ENCODE results near the gene LNX2. TPM values are rescaled to one million over a fixed set of nuclear protein-coding genes. Genes with fewer than 3 reads are reported as not detected.
A peak's percentile ranks its signal among the peaks of the same experiment; 100 is the strongest.

Gene LNX2
- total RNA-seq, 5 donors from 2014 or later (not counting 1 experiment from before 2014, with no cell fraction given), result 5.0 to 11.8 (median 9.8) TPM

DNA sequence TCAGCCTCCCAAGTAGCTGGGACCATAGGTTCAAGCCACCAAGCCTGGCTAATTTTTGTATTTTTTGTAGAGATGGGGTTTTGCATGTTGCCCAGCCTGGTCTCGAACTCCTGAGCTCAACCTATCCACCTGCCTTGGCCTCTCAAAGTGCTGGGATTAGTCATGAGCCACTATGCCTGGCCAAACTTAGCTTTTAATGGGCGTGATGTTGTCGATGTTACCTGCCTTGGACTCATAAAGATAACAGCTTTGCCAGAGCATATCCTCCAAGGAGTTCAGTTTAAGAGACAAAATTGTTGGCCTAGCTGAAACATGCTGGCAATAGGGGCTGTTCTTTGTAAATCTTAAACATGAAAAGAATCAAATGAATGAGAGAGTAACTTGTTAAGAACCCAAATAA is 14.5 kb upstream of the LNX2 start:
- Mint-ChIP-seq H3K4me3 (no peak overlapping the region), H3K27ac (no peak overlapping the region), H3K4me1 (peaks cover 65 to 79% (median 75%) of the 10 kb centered on the region in 3 donors), H3K9me3 (no peaks in the 10 kb centered on the region), H3K27me3 (no peaks in the 10 kb centered on the region), H3K36me3 (peaks cover 28% of the 10 kb centered on the region)
- H3K4me1 ChIP-seq (ENCODE audit: control insufficient read depth in 1 of 2, extremely low read depth in 1 of 2, insufficient read depth in 2 of 2, low read length in 2 of 2), result peaks cover 3 to 6% of the 10 kb centered on the region in 2 experiments
- H3K27ac ChIP-seq (ENCODE audit: low read length), result no peak overlapping the region
- 100% methylated on average over 2 of the region's 3 CpGs for WGBS (ENCODE audit: insufficient coverage)
- DNase-seq, result no peak
- ChIA-PET CTCF (interaction anchor here (0.6 to 0.7 kb wide), 2 partner anchors 194 to 1604 kb away, joined by 5 to 8 read pairs; no protein-coding TSS in a partner anchor), POLR2A (no interaction called here)
- H3K9me3 ChIP-seq, result no peaks in the 10 kb centered on the region
- peaks cover 9 to 11% of the 10 kb centered on the region in 2 donors for H3K36me3 ChIP-seq (ENCODE audit: control insufficient read depth in 2 of 2, extremely low read depth in 1 of 2, insufficient read depth in 1 of 2, low read length in 1 of 2)
- no peak for ATAC-seq (replicated peaks in 1 of 4)
- no peak overlapping the region for H3K4me3 ChIP-seq (ENCODE audit: control insufficient read depth in 1 of 2, extremely low read depth in 1 of 2, low read length in 1 of 2)
- no peaks in the 10 kb centered on the region for H3K27me3 ChIP-seq (replicated peaks in 1 of 2; ENCODE audit: control insufficient read depth in 2 of 2, extremely low read depth in 1 of 2, insufficient read depth in 2 of 2, low read length in 1 of 2)

DNA sequence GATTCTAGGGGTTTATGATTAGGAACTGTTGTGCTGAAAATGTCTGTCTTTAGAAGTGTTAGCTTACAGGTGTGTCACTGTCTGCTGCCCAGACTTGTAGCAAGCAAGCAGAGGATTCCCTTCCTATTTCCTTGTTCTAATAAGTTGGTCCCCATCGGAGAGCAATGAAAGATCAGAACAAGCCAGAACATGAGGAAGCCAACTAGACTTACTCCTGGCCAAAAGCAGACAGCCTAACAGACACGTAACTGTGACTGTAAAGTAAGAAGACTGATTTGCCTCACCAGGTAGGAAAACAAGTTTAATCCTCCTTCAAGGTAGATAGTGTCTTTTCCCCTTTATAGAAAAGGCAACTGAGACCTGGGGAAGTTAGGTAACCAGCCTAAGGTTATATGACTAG is 13.9 kb upstream of the LNX2 start:
- DNase-seq (no peak), ATAC-seq (replicated peaks in 1 of 4) (no peak)
- Histone ChIP-seq H3K9me3 (no peaks in the 10 kb centered on the region), H3K4me1 (ENCODE audit: control insufficient read depth in 1 of 2, extremely low read depth in 1 of 2, insufficient read depth in 2 of 2, low read length in 2 of 2) (peaks cover 3 to 6% of the 10 kb centered on the region in 2 experiments), H3K4me3 (ENCODE audit: control insufficient read depth in 1 of 2, extremely low read depth in 1 of 2, low read length in 1 of 2) (no peak overlapping the region), H3K36me3 (ENCODE audit: control insufficient read depth in 2 of 2, extremely low read depth in 1 of 2, insufficient read depth in 1 of 2, low read length in 1 of 2) (peaks cover 9 to 11% of the 10 kb centered on the region in 2 donors), H3K27ac (ENCODE audit: low read length) (no peak overlapping the region), H3K27me3 (replicated peaks in 1 of 2; ENCODE audit: control insufficient read depth in 2 of 2, extremely low read depth in 1 of 2, insufficient read depth in 2 of 2, low read length in 1 of 2) (no peaks in the 10 kb centered on the region)
- CTCF ChIA-PET, result interaction anchor here (0.6 to 0.7 kb wide), 2 partner anchors 193 to 1604 kb away, joined by 5 to 8 read pairs; no protein-coding TSS in a partner anchor
- H3K9me3 Mint-ChIP-seq, result no peaks in the 10 kb centered on the region
- H3K27me3 Mint-ChIP-seq, result no peaks in the 10 kb centered on the region
- peak overlapping the region in 1 of 2 donors; percentile 74 for H3K27ac Mint-ChIP-seq
- H3K4me1 Mint-ChIP-seq, result peaks cover 59 to 76% (median 70%) of the 10 kb centered on the region in 3 donors
- POLR2A ChIA-PET, result no interaction called here
- peaks cover 28% of the 10 kb centered on the region for H3K36me3 Mint-ChIP-seq
- no peak overlapping the region for H3K4me3 Mint-ChIP-seq
- whole genome bisulfite sequencing (ENCODE audit: insufficient coverage), result no CpG with 5 or more reads among the region's 2 CpGs

DNA sequence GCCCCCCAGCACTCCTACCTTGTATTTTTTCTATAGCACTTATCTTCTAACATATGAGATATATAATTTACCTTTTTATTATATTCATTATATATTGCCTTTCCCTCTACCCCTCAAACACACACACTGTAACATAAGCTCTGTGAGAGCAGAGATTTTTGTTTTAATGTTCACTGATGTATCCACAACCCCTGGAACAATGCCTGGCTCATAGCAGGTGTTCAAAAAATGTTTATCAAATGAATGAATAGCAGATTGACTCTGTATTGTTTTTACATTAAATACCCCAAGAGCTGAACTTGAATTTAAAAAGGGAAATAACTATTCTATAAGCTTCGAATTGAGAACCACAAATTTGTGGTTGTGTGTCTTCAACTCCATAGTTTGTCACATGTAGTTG is 12.3 kb upstream of the LNX2 start:
- no peaks in the 10 kb centered on the region for H3K9me3 Mint-ChIP-seq
- Histone ChIP-seq H3K27ac (ENCODE audit: low read length) (no peak overlapping the region), H3K4me3 (ENCODE audit: control insufficient read depth in 1 of 2, extremely low read depth in 1 of 2, low read length in 1 of 2) (no peak overlapping the region), H3K27me3 (replicated peaks in 1 of 2; ENCODE audit: control insufficient read depth in 2 of 2, extremely low read depth in 1 of 2, insufficient read depth in 2 of 2, low read length in 1 of 2) (no peaks in the 10 kb centered on the region), H3K4me1 (ENCODE audit: control insufficient read depth in 1 of 2, extremely low read depth in 1 of 2, insufficient read depth in 2 of 2, low read length in 2 of 2) (peaks cover 3 to 6% of the 10 kb centered on the region in 2 experiments), H3K36me3 (ENCODE audit: control insufficient read depth in 2 of 2, extremely low read depth in 1 of 2, insufficient read depth in 1 of 2, low read length in 1 of 2) (peaks cover 9 to 11% of the 10 kb centered on the region in 2 donors), H3K9me3 (no peaks in the 10 kb centered on the region)
- ATAC-seq (replicated peaks in 1 of 4) (no peak), DNase-seq (no peak)
- H3K4me3 Mint-ChIP-seq, result no peak overlapping the region
- peaks cover 54 to 77% (median 68%) of the 10 kb centered on the region in 3 donors for H3K4me1 Mint-ChIP-seq
- no peaks in the 10 kb centered on the region for H3K27me3 Mint-ChIP-seq
- CTCF ChIA-PET, result interaction anchor here in 1 of 2 donors (0.7 kb wide), 1 partner anchor 497 kb away, joined by 3 read pairs; no protein-coding TSS in a partner anchor
- WGBS (ENCODE audit: insufficient coverage), result no CpG with 5 or more reads among the region's 1 CpG
- H3K27ac Mint-ChIP-seq, result no peak overlapping the region
- POLR2A ChIA-PET, result interaction anchor here in 1 of 2 donors (1.2 kb wide), 1 partner anchor 10 kb away, joined by 4 read pairs; the partner anchor contains the start of gene POLR1D
- H3K36me3 Mint-ChIP-seq, result peaks cover 31% of the 10 kb centered on the region

DNA sequence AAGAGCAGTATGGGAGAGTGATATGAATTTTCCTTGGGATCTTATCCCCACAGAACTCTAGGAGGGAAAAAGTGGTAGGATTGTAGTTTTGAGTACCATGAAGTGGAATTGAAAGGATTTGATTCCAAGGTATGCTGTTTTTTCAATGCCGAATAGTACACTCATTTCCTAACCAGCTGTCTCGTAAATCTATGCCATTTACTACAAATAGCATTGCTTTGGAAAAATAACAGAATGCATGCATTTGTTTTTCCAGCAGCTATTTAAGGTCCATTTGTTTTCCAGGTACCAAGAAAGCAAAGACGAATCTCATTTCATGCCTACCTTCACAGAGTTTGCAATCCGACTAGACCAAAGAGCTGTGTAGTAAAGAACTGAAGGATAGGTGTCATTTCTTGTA is 11.9 kb upstream of the LNX2 start:
- Mint-ChIP-seq H3K4me3 (no peak overlapping the region), H3K9me3 (no peaks in the 10 kb centered on the region), H3K36me3 (peaks cover 33% of the 10 kb centered on the region), H3K27me3 (no peaks in the 10 kb centered on the region), H3K4me1 (peaks cover 57 to 81% (median 71%) of the 10 kb centered on the region in 3 donors), H3K27ac (no peak overlapping the region)
- no peaks in the 10 kb centered on the region for H3K9me3 ChIP-seq
- H3K27me3 ChIP-seq (replicated peaks in 1 of 2; ENCODE audit: control insufficient read depth in 2 of 2, extremely low read depth in 1 of 2, insufficient read depth in 2 of 2, low read length in 1 of 2), result no peaks in the 10 kb centered on the region
- ChIA-PET POLR2A (interaction anchor here in 1 of 2 donors (1.2 kb wide), 1 partner anchor 10 kb away, joined by 4 read pairs; the partner anchor contains the start of gene POLR1D), CTCF (interaction anchor here in 1 of 2 donors (0.5 kb wide), 1 partner anchor 45 kb away, joined by 10 read pairs; no protein-coding TSS in a partner anchor)
- H3K4me1 ChIP-seq (ENCODE audit: control insufficient read depth in 1 of 2, extremely low read depth in 1 of 2, insufficient read depth in 2 of 2, low read length in 2 of 2), result peaks cover 3 to 6% of the 10 kb centered on the region in 2 experiments
- peaks cover 11% of the 10 kb centered on the region in 2 donors for H3K36me3 ChIP-seq (ENCODE audit: control insufficient read depth in 2 of 2, extremely low read depth in 1 of 2, insufficient read depth in 1 of 2, low read length in 1 of 2)
- ATAC-seq (replicated peaks in 1 of 4) (no peak), DNase-seq (no peak)
- H3K4me3 ChIP-seq (ENCODE audit: control insufficient read depth in 1 of 2, extremely low read depth in 1 of 2, low read length in 1 of 2), result no peak overlapping the region
- no peak overlapping the region for H3K27ac ChIP-seq (ENCODE audit: low read length)
- 100% methylated on average over 1 of the region's 4 CpGs for WGBS (ENCODE audit: insufficient coverage)

DNA sequence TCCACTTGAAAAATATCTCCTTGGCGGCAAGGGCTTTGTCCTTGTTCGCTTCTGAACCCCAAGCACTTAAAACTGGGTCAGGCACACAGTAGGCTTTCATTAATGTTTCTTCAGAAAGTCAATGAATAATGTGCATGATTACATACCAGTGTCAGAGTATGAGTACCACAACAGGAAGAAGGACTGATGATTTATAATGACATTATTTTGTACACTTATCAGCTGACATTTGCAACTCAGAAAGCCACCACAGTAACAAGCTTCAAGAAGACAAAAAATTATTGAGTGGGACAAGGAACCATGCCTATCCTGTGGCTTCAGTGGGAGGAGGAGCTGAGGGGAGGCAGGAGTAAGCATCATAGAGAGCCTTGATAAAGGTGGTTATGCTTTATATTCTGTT is 11.3 kb upstream of the LNX2 start:
- Mint-ChIP-seq H3K27me3 (no peaks in the 10 kb centered on the region), H3K27ac (no peak overlapping the region), H3K9me3 (no peaks in the 10 kb centered on the region), H3K4me1 (peaks cover 57 to 81% (median 71%) of the 10 kb centered on the region in 3 donors), H3K36me3 (peaks cover 37% of the 10 kb centered on the region), H3K4me3 (no peak overlapping the region)
- CTCF ChIA-PET, result interaction anchor here in 1 of 2 donors (0.5 kb wide), 1 partner anchor 44 kb away, joined by 10 read pairs; no protein-coding TSS in a partner anchor
- POLR2A ChIA-PET, result interaction anchor here in 1 of 2 donors (1.2 kb wide), 1 partner anchor 9 kb away, joined by 4 read pairs; the partner anchor contains the start of gene POLR1D
- Histone ChIP-seq H3K4me3 (ENCODE audit: control insufficient read depth in 1 of 2, extremely low read depth in 1 of 2, low read length in 1 of 2) (no peak overlapping the region), H3K9me3 (no peaks in the 10 kb centered on the region), H3K36me3 (ENCODE audit: control insufficient read depth in 2 of 2, extremely low read depth in 1 of 2, insufficient read depth in 1 of 2, low read length in 1 of 2) (peaks cover 11% of the 10 kb centered on the region in 2 donors), H3K27me3 (replicated peaks in 1 of 2; ENCODE audit: control insufficient read depth in 2 of 2, extremely low read depth in 1 of 2, insufficient read depth in 2 of 2, low read length in 1 of 2) (no peaks in the 10 kb centered on the region), H3K27ac (ENCODE audit: low read length) (no peak overlapping the region), H3K4me1 (ENCODE audit: control insufficient read depth in 1 of 2, extremely low read depth in 1 of 2, insufficient read depth in 2 of 2, low read length in 2 of 2) (peaks cover 3 to 6% of the 10 kb centered on the region in 2 experiments)
- ATAC-seq (replicated peaks in 1 of 4) (no peak), DNase-seq (no peak)
- WGBS (ENCODE audit: insufficient coverage), result no CpG with 5 or more reads among the region's 2 CpGs

DNA sequence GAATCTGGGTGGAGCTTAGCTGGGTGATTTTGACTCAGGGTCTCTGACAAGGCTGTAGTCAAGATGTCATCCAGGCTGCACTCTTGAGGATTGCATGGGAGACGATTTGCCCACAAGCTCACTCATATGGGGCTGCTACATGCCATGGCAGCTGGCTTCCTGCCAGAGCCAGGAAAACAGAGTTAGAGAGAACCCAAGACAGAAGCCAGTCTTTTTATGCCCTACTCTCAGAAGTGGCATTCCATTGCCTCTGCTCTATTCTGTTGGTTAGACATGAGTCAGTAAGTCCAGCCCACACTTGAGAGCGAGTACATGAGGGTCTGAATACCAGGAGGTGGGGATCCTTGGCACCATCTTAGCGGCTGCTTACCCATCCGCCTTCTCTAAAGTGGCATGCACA is 10.8 kb upstream of the LNX2 start:
- no peak overlapping the region for H3K27ac Mint-ChIP-seq
- DNase-seq (no peak), ATAC-seq (replicated peaks in 1 of 4) (no peak)
- no peak overlapping the region for H3K4me3 ChIP-seq (ENCODE audit: control insufficient read depth in 1 of 2, extremely low read depth in 1 of 2, low read length in 1 of 2)
- no peaks in the 10 kb centered on the region for H3K27me3 ChIP-seq (replicated peaks in 1 of 2; ENCODE audit: control insufficient read depth in 2 of 2, extremely low read depth in 1 of 2, insufficient read depth in 2 of 2, low read length in 1 of 2)
- H3K27ac ChIP-seq (ENCODE audit: low read length), result no peak overlapping the region
- peaks cover 3 to 6% of the 10 kb centered on the region in 2 experiments for H3K4me1 ChIP-seq (ENCODE audit: control insufficient read depth in 1 of 2, extremely low read depth in 1 of 2, insufficient read depth in 2 of 2, low read length in 2 of 2)
- no peaks in the 10 kb centered on the region for H3K9me3 Mint-ChIP-seq
- H3K4me1 Mint-ChIP-seq, result peaks cover 59 to 80% (median 70%) of the 10 kb centered on the region in 3 donors
- ChIA-PET CTCF (no interaction called here), POLR2A (interaction anchor here in 1 of 2 donors (0.6 kb wide), 1 partner anchor 247 kb away, joined by 4 read pairs; no protein-coding TSS in a partner anchor)
- no peak overlapping the region for H3K4me3 Mint-ChIP-seq
- H3K36me3 ChIP-seq (ENCODE audit: control insufficient read depth in 2 of 2, extremely low read depth in 1 of 2, insufficient read depth in 1 of 2, low read length in 1 of 2), result peaks cover 11 to 14% of the 10 kb centered on the region in 2 donors
- peaks cover 37% of the 10 kb centered on the region for H3K36me3 Mint-ChIP-seq
- H3K27me3 Mint-ChIP-seq, result no peaks in the 10 kb centered on the region
- no peaks in the 10 kb centered on the region for H3K9me3 ChIP-seq
- WGBS (ENCODE audit: insufficient coverage), result 67% methylated on average over 1 of the region's 4 CpGs
